ENCODE measurements around the gene FOXD4L4.
"Not testable (repeated sequence)": the region's sequence is repeated elsewhere in the genome, so short reads cannot be mapped to it uniquely, and the experiment has no call there.

Gene FOXD4L4

DNA sequence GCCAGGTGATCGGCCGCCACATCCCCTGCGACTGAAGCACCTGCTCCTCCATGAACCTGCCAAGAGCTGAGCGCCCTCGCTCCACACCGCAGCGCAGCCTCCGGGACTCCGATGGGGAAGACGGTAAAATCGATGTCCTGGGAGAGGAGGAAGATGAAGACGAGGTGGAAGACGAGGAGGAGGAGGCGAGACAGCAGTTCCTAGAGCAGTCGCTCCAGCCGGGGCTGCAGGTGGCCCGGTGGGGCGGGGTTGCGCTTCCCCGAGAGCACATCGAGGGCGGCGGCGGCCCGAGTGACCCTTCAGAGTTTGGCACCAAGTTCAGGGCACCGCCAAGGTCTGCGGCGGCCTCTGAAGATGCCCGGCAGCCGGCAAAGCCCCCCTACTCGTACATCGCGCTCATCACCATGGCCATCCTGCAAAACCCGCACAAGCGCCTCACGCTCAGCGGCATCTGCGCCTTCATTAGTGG, at the start of gene FOXD4L4:
FOXD4L4 (plus strand) TSS at position 51 of the 469 bp plus-strand sequence; CDS start at position 51, 0 bp downstream.
- DNase-seq (ENCODE audit: low read depth): not testable (repeated sequence)

DNA sequence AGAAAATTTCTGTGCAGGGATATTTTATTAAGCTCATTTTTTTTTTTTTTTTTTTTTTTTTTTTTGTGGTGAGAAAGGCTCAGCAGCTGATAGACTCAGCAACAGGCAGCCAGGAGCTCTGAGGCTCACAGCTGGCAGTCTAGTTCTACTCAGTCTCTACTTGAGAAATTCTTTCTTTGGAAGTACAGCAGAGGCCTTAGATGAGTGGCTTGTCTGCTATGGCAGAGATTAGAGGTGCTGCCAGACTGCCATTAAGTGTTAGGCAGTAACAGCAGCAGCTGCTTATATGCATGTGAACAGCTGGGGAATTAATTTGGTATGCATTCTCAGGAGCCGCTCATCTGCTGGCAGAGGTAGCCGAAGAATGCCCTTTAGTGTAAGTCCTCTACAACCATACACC, 33.4 kb upstream of the FOXD4L4 start:
- not testable (repeated sequence) for DNase-seq (ENCODE audit: low read depth)

DNA sequence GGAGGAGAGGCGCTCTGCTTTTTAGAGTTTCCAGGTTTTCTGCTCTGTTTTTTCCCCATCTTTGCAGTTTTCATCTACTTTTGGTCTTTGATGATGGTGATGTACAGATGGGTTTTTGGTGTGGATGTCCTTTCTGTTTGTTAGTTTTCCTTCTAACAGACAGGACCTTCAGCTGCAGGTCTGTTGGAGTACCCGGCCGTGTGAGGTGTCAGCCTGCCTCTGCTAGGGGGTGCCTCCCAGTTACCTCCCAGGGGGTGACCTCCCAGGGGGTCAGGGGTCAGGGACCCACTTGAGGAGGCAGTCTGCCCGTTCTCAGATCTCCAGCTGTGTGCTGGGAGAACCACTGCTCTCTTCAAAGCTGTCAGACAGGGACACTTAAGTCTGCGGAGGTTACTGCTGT, 22.5 kb upstream of the FOXD4L4 start:
- DNase-seq (ENCODE audit: low read depth): not testable (repeated sequence)

DNA sequence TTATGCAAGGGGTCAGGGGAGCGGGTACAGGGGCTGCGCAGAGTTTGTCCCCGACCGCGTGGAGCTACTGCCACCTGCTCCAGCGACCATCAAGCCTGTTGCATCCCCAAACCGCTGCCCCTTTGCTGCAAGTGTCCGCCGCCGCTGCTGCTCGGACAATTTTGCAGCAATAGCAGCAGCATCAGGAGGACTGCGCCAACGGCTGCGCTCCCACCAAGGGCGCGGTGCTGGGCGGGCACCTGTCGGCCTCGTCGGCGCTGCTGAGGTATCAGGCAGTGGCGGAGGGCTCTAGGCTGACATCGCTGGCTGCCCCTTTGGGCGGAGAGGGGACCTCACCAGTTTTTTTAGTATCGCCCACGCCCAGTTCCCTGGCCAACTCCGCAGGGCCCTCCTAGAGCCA, 1.2 kb downstream of the FOXD4L4 start:
- not testable (repeated sequence) for DNase-seq (ENCODE audit: low read depth)
